ENCODE measurements around the gene S1PR4.

DNA sequence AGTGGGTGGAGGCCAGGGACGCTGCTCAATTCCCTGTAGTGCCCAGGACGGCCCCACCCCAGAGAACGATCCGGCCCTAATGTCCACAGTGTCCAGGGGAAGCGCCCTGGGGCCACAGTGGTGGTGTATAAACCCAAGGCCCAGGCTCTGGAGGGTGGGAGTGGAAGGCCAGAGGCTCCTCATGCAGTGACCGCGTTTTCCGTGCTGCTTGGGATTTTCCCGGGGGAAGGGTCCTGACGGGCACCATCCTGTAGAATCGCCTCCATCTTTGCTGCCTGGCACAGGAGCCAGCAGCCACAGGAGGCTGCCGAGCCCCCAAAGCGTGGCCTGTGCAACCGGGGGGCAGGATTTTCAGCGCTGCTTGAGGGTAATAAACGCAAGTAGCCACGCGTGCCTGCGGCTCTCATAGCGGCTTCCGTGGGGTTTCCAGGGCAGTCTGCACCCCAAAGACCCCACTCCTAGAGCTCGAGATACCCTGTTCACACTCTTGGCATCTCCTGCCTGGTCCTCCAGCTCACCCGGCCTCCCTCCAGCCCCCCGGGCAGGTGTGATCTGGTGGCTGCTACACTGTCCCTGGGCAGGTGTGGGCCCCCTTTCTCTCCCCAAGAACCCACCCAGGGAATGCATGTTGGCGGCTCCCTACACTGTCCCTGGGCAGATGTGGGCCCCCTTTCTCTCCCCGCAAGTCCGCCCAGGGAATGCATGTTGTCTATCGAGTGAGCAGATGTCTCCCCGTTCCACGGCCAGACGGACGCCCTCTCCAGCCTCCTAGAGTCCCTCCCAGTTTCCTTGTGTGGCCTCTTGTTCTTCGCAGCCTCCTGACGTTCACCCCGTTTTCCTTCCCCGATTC lies 9.3 kb downstream of the S1PR4 start:
- no peak for TF ChIP-seq GATA2 (IDR thresholded peaks at IDR 0.05; ENCODE audit: low read depth, low read length)
- no peak for TF ChIP-seq GATA3 (IDR thresholded peaks at IDR 0.05; ENCODE audit: low read depth, low read length)

Measured in SH-SY5Y (cell line).